ENCODE measurements around the gene LCN12.

Gene LCN12

GRCh38 chr9:136945333-136946227 lies 6.5 kb upstream of the LCN12 start:
- Histone ChIP-seq H3K27me3 (ENCODE audit: insufficient read depth, poor library complexity, severe bottlenecking) (no peaks in the 10 kb centered on the region), H3K4me3 (replicated peaks; ENCODE audit: insufficient read depth, low read length) (no peak overlapping the region), H3K27ac (replicated peaks) (no peak overlapping the region)
- no peak for TF ChIP-seq POLR2AphosphoS5 (IDR thresholded peaks at IDR 0.05; ENCODE audit: low read depth)
- TF ChIP-seq REST (IDR thresholded peaks at IDR 0.05; ENCODE audit: insufficient replicate concordance, low read depth) = no peak
- no peak for TF ChIP-seq SPI1 (IDR thresholded peaks at IDR 0.05; ENCODE audit: borderline replicate concordance, low read depth)
- no peak for TF ChIP-seq CTCF (IDR thresholded peaks at IDR 0.05; ENCODE audit: insufficient read depth, low read length)
- no peak for TF ChIP-seq GABPA (IDR thresholded peaks at IDR 0.05; ENCODE audit: low read depth)
- DNase-seq (ENCODE audit: low read depth in 1 of 2, low spot score in 1 of 2) = no peak

- DNase-seq (ENCODE audit: low read depth in 1 of 2, low spot score in 1 of 2) = no peak
- TF ChIP-seq POLR2AphosphoS5 (IDR thresholded peaks at IDR 0.05; ENCODE audit: low read depth) (no peak), GABPA (IDR thresholded peaks at IDR 0.05; ENCODE audit: low read depth) (no peak), SPI1 (IDR thresholded peaks at IDR 0.05; ENCODE audit: borderline replicate concordance, low read depth) (no peak), REST (IDR thresholded peaks at IDR 0.05; ENCODE audit: insufficient replicate concordance, low read depth) (no peak)
- Histone ChIP-seq H3K4me3 (replicated peaks; ENCODE audit: insufficient read depth, low read length) (no peak overlapping the region), H3K27me3 (ENCODE audit: insufficient read depth, poor library complexity, severe bottlenecking) (no peaks in the 10 kb centered on the region), H3K27ac (replicated peaks) (no peak overlapping the region)
These were observed 5.6 kb upstream of the LCN12 start for GRCh38 chr9:136946228-136947027.

- Histone ChIP-seq H3K27me3 (ENCODE audit: insufficient read depth, poor library complexity, severe bottlenecking) (no peaks in the 10 kb centered on the region), H3K4me3 (replicated peaks; ENCODE audit: insufficient read depth, low read length) (no peak overlapping the region), H3K27ac (replicated peaks) (no peak overlapping the region)
- DNase-seq (ENCODE audit: low read depth in 1 of 2, low spot score in 1 of 2) = no peak
- TF ChIP-seq POLR2AphosphoS5 (IDR thresholded peaks at IDR 0.05; ENCODE audit: low read depth) (no peak), CTCF (IDR thresholded peaks at IDR 0.05; ENCODE audit: insufficient read depth, low read length) (no peak), GABPA (IDR thresholded peaks at IDR 0.05; ENCODE audit: low read depth) (no peak), SPI1 (IDR thresholded peaks at IDR 0.05; ENCODE audit: borderline replicate concordance, low read depth) (no peak), REST (IDR thresholded peaks at IDR 0.05; ENCODE audit: insufficient replicate concordance, low read depth) (no peak)
These were observed 4.8 kb upstream of the LCN12 start for GRCh38 chr9:136947028-136947891.

Measured in HL-60 (cell line).